GM10248 (cell line): ENCODE results near the gene CASP8AP2.

Experiments
- CTCF ChIA-PET: fragments of 300-600 bp; sonication (Branson Sonifier 250); formaldehyde crosslinking; extraction: SDS; loops from one replicate; lab custom pipeline; 2021; ENCODE audit warnings: antibody characterized with exemption; lab: Yijun Ruan, JAX
- POLR2A ChIA-PET: fragments of 350-650 bp; sonication (Branson Sonifier 250); formaldehyde crosslinking; extraction: SDS; loops from one replicate; lab custom pipeline; 2020; ENCODE audit warnings: antibody characterized with exemption; lab: Yijun Ruan, JAX
- DNase-seq: peaks from one replicate; pipeline ENCODE4 v3.0.0; 2012; ENCODE audit errors: extremely low spot score
- CTCF ChIP-seq: IDR thresholded peaks from 2 replicates; pipeline ENCODE4 v1.5.1; 2012; ENCODE audit warnings: mild to moderate bottlenecking, low read depth; ENCODE audit errors: extremely low read depth, missing control alignments, control extremely low read depth

The CASP8AP2 gene

GRCh38 chr6:89787660-89788328, 41.9 kb upstream of the CASP8AP2 start:
- no peak for DNase-seq
- TF ChIP-seq CTCF, result no peak
- ChIA-PET POLR2A (no interaction called here), CTCF (interaction anchor here (1.3 kb wide), 1 partner anchor 11 kb away, joined by 4 read pairs; no protein-coding TSS in a partner anchor)

- ChIA-PET CTCF (interaction anchor here (0.8 to 1.4 kb wide), 3 partner anchors 11 to 90 kb away, joined by 3 to 4 read pairs (median 3); no protein-coding TSS in a partner anchor), POLR2A (no interaction called here)
- no peak for TF ChIP-seq CTCF
- DNase-seq, result no peak
Observed at GRCh38 chr6:89789980-89790379, 39.7 kb upstream of the CASP8AP2 start.

GRCh38 chr6:89790403-89790802, 39.3 kb upstream of the CASP8AP2 start:
- CTCF ChIA-PET, result interaction anchor here (0.8 to 1.4 kb wide), 3 partner anchors 11 to 90 kb away, joined by 3 to 4 read pairs (median 3); no protein-coding TSS in a partner anchor
- no peak for TF ChIP-seq CTCF
- POLR2A ChIA-PET, result no interaction called here
- DNase-seq, result no peak

- peak; percentile 44 for TF ChIP-seq CTCF
- ChIA-PET CTCF (interaction anchor here (0.6 to 3.0 kb wide), 10 partner anchors 11 to 810 kb away, joined by 3 to 11 read pairs (median 4); no protein-coding TSS in a partner anchor), POLR2A (no interaction called here)
- peak; percentile 53 for DNase-seq
Observed at GRCh38 chr6:89792881-89793280, 36.8 kb upstream of the CASP8AP2 start.

GRCh38 chr6:89793586-89793985, 36.1 kb upstream of the CASP8AP2 start:
- DNase-seq, result no peak
- ChIA-PET POLR2A (no interaction called here), CTCF (interaction anchor here (0.6 to 3.0 kb wide), 9 partner anchors 10 to 744 kb away, joined by 3 to 11 read pairs (median 4); no protein-coding TSS in a partner anchor)
- TF ChIP-seq CTCF, result no peak

- no peak for DNase-seq
- CTCF ChIA-PET, result interaction anchor here (0.9 to 3.0 kb wide), 2 partner anchors 12 to 20 kb away, joined by 4 to 10 read pairs; no protein-coding TSS in a partner anchor
- no peak for TF ChIP-seq CTCF
- POLR2A ChIA-PET, result no interaction called here
Observed at GRCh38 chr6:89794324-89794723, 35.4 kb upstream of the CASP8AP2 start.
